Panc1 (cell line): ENCODE measurements around the gene RHEB. TPM values are rescaled to one million over a fixed set of nuclear protein-coding genes. Genes with fewer than 3 reads are reported as not detected.

Experiments used
- ATAC-seq: fragments of 200-7000 bp; cut with Tn5 transposase; 2 replicates; pipeline ENCODE4 v1.9.1; 2020; ENCODE audit warnings: mild to moderate bottlenecking, moderate library complexity
- BruUV-seq: library from RNA; stranded (reverse); fragments of 400-500 nt; replicated peaks from 2 replicates; lab custom pipeline; 2021; lab: Mats Ljungman, UMichigan
- CTCF ChIA-PET: fragments of 300-600 bp; sonication (Branson Sonifier 250); formaldehyde crosslinking; loops from one replicate; lab custom pipeline; 2022; ENCODE audit warnings: antibody characterized with exemption; lab: Charles Lee
- POLR2A ChIA-PET: fragments of 300-600 bp; sonication (Branson Sonifier 250); formaldehyde crosslinking; loops from one replicate; lab custom pipeline; 2022; ENCODE audit warnings: antibody characterized with exemption; lab: Charles Lee
- DNase-seq: peaks from one replicate; pipeline ENCODE4 v3.0.0-alpha.2; 2010; ENCODE audit warnings: low read depth, low spot score
- H3K27ac ChIP-seq: 2 replicates; pipeline ENCODE4 v1.5.1; 2011; ENCODE audit warnings: mild to moderate bottlenecking, low read length, inconsistent platforms
- H3K27me3 ChIP-seq: fragments of 200-500 bp; sonication (Bioruptor generic); 2 replicates; pipeline ENCODE4 v1.6.0; 2014; ENCODE audit warnings: low read length, inconsistent platforms; ENCODE audit not compliant: control insufficient read depth, insufficient read depth
- H3K36me3 ChIP-seq: fragments of 200-500 bp; sonication (Bioruptor generic); 2 replicates; pipeline ENCODE4 v1.5.1; 2014; ENCODE audit warnings: inconsistent platforms, mild to moderate bottlenecking, low read length, moderate library complexity; ENCODE audit not compliant: control insufficient read depth, insufficient read depth
- H3K4me1 ChIP-seq: 2 replicates; pipeline ENCODE4 v1.5.1; 2011; ENCODE audit warnings: inconsistent platforms, mild to moderate bottlenecking, low read length, moderate library complexity; ENCODE audit not compliant: control insufficient read depth, insufficient read depth
- H3K4me3 ChIP-seq, 2 experiments: 2 replicates each; pipeline ENCODE4 v1.5.1; 2011 to 2012; ENCODE audit warnings: low read depth in 2 of 2, low read length in 2 of 2, mild to moderate bottlenecking in 2 of 2, inconsistent platforms in 1 of 2, moderate library complexity in 1 of 2
- H3K9me3 ChIP-seq: fragments of 200-500 bp; sonication (Bioruptor generic); 2 replicates; pipeline ENCODE4 v1.5.1; 2014; ENCODE audit warnings: low read depth, mild to moderate bottlenecking, inconsistent platforms, low read length, moderate library complexity; ENCODE audit not compliant: control insufficient read depth, insufficient read depth
- POLR2AphosphoS5 ChIP-seq: IDR thresholded peaks from 2 replicates; pipeline ENCODE4 v1.6.1; 2012; ENCODE audit warnings: mild to moderate bottlenecking, low read depth, low read length, moderate library complexity
- SIN3A ChIP-seq: IDR thresholded peaks from 2 replicates; pipeline ENCODE4 v1.6.1; 2012; ENCODE audit warnings: low read depth, mild to moderate bottlenecking, low read length, moderate library complexity, borderline replicate concordance; ENCODE audit not compliant: insufficient read depth
- TCF7L2 ChIP-seq: IDR thresholded peaks from 2 replicates; pipeline ENCODE4 v1.6.1; 2011; ENCODE audit warnings: mild to moderate bottlenecking, low read depth, low read length, inconsistent platforms
- in situ Hi-C: cut with HindIII; loops from 2 replicates; pipeline ENCODE4 v1.10.0; 2016; ENCODE audit warnings: low sequenced_read_pairs, low pct_unique_long_range_greater_than_20kb
- intact Hi-C: fragments of 100-400 bp; cut with micrococcal nuclease; formaldehyde crosslinking; loops from one replicate; pipeline ENCODE4 v1.10.0; 2022; ENCODE audit not compliant: unreplicated experiment
- total RNA-seq: library from RNA; stranded (reverse); gene quantifications from one replicate; pipeline ENCODE4 v1.2.1, GENCODE V29; 2021; ENCODE audit not compliant: unreplicated experiment
- TF ChIP-seq, protein P1 (sequence below), 2 experiments: IDR thresholded peaks; 2 replicates each; pipeline ENCODE4 v1.6.1; 2011 to 2012; ENCODE audit warnings: low read depth in 2 of 2, control low read depth in 1 of 2, low read length in 1 of 2, mild to moderate bottlenecking in 1 of 2, moderate library complexity in 1 of 2; ENCODE audit not compliant: insufficient read depth in 1 of 2
- TF ChIP-seq, protein P2 (sequence below): fragments of 450-650 bp; IDR thresholded peaks from 2 replicates; pipeline ENCODE4 v1.5.1; 2017; ENCODE audit warnings: mild to moderate bottlenecking

Gene RHEB
- total RNA-seq, 1 experiment from 2014 or later, result 259 TPM

- in situ Hi-C loops, result no loop called here
- intact Hi-C loops, result no loop called here
- ChIA-PET CTCF (no interaction called here), POLR2A (no interaction called here)
- TF ChIP-seq TCF7L2 (no peak), SIN3A (no peak), POLR2AphosphoS5 (no peak)
- TF ChIP-seq, protein P1, sequence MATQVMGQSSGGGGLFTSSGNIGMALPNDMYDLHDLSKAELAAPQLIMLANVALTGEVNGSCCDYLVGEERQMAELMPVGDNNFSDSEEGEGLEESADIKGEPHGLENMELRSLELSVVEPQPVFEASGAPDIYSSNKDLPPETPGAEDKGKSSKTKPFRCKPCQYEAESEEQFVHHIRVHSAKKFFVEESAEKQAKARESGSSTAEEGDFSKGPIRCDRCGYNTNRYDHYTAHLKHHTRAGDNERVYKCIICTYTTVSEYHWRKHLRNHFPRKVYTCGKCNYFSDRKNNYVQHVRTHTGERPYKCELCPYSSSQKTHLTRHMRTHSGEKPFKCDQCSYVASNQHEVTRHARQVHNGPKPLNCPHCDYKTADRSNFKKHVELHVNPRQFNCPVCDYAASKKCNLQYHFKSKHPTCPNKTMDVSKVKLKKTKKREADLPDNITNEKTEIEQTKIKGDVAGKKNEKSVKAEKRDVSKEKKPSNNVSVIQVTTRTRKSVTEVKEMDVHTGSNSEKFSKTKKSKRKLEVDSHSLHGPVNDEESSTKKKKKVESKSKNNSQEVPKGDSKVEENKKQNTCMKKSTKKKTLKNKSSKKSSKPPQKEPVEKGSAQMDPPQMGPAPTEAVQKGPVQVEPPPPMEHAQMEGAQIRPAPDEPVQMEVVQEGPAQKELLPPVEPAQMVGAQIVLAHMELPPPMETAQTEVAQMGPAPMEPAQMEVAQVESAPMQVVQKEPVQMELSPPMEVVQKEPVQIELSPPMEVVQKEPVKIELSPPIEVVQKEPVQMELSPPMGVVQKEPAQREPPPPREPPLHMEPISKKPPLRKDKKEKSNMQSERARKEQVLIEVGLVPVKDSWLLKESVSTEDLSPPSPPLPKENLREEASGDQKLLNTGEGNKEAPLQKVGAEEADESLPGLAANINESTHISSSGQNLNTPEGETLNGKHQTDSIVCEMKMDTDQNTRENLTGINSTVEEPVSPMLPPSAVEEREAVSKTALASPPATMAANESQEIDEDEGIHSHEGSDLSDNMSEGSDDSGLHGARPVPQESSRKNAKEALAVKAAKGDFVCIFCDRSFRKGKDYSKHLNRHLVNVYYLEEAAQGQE (IDR thresholded peaks at IDR 0.05; ENCODE audit: insufficient read depth in 1 of 2, low read depth in 2 of 2, low read length in 1 of 2), result no peak
- TF ChIP-seq, protein P2, sequence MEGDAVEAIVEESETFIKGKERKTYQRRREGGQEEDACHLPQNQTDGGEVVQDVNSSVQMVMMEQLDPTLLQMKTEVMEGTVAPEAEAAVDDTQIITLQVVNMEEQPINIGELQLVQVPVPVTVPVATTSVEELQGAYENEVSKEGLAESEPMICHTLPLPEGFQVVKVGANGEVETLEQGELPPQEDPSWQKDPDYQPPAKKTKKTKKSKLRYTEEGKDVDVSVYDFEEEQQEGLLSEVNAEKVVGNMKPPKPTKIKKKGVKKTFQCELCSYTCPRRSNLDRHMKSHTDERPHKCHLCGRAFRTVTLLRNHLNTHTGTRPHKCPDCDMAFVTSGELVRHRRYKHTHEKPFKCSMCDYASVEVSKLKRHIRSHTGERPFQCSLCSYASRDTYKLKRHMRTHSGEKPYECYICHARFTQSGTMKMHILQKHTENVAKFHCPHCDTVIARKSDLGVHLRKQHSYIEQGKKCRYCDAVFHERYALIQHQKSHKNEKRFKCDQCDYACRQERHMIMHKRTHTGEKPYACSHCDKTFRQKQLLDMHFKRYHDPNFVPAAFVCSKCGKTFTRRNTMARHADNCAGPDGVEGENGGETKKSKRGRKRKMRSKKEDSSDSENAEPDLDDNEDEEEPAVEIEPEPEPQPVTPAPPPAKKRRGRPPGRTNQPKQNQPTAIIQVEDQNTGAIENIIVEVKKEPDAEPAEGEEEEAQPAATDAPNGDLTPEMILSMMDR, result no peak
- ATAC-seq (no peak), DNase-seq (no peak)
- H3K9me3 ChIP-seq, result peaks cover 9% of the 10 kb centered on the region; the same call in 1 of the 2 replicates
- no peak overlapping the region for H3K4me3 ChIP-seq
- no peak overlapping the region for H3K27ac ChIP-seq
- no TSS peak for BruUV-seq
- no peaks in the 10 kb centered on the region for H3K27me3 ChIP-seq
- H3K36me3 ChIP-seq, result no peaks in the 10 kb centered on the region
- H3K4me1 ChIP-seq, result peaks cover 21% of the 10 kb centered on the region
These were observed 96.5 kb downstream of the RHEB start for GRCh38 chr7:151423226-151423625.

- no peak overlapping the region for H3K27ac ChIP-seq
- ATAC-seq, result no peak
- H3K4me1 ChIP-seq, result peaks cover 13% of the 10 kb centered on the region
- no TSS peak for BruUV-seq
- peaks cover 9% of the 10 kb centered on the region; the same call in 1 of the 2 replicates for H3K9me3 ChIP-seq
- POLR2A ChIA-PET, result no interaction called here
- CTCF ChIA-PET, result no interaction called here
- no peaks in the 10 kb centered on the region for H3K36me3 ChIP-seq
- TF ChIP-seq TCF7L2 (no peak), POLR2AphosphoS5 (no peak), SIN3A (no peak)
- TF ChIP-seq, protein P2, result no peak
- TF ChIP-seq, protein P1 (IDR thresholded peaks at IDR 0.05; ENCODE audit: insufficient read depth in 1 of 2, low read depth in 2 of 2, low read length in 1 of 2), result no peak
- H3K27me3 ChIP-seq, result no peaks in the 10 kb centered on the region
- intact Hi-C loops (no loop called here), in situ Hi-C loops (no loop called here)
- no peak overlapping the region for H3K4me3 ChIP-seq
- DNase-seq, result no peak
These were observed 97.5 kb downstream of the RHEB start for GRCh38 chr7:151422212-151422611.
